H9 (cell line): ENCODE results near the gene MED13L. TPM values are rescaled to one million over a fixed set of nuclear protein-coding genes. Genes with fewer than 3 reads are reported as not detected.

Experiments
- DNase-seq: peaks from one replicate; pipeline ENCODE4 v3.0.0-alpha.2; 2017
- H2AFZ ChIP-seq: one replicate; pipeline ENCODE4 v1.6.1; 2013; ENCODE audit warnings: mild to moderate bottlenecking, low read length, control low read depth, moderate library complexity
- H2AK5ac ChIP-seq: 2 replicates; pipeline ENCODE4 v1.6.1; 2013; ENCODE audit warnings: low read length, control low read depth, mixed read lengths; ENCODE audit not compliant: insufficient read length
- H2BK120ac ChIP-seq: one replicate; pipeline ENCODE4 v1.6.1; 2013; ENCODE audit warnings: low read depth, mild to moderate bottlenecking, low read length, control low read depth, inconsistent platforms; ENCODE audit not compliant: poor library complexity, severe bottlenecking
- H2BK12ac ChIP-seq: 2 replicates; pipeline ENCODE4 v1.6.1; 2013; ENCODE audit warnings: low read length, control low read depth, mixed read lengths, low read depth; ENCODE audit not compliant: insufficient read length
- H2BK15ac ChIP-seq: 2 replicates; pipeline ENCODE4 v1.6.1; 2013; ENCODE audit warnings: low read depth, low read length, control low read depth
- H2BK20ac ChIP-seq: one replicate; pipeline ENCODE4 v1.6.1; 2013; ENCODE audit warnings: low read depth, mild to moderate bottlenecking, low read length, control low read depth, inconsistent platforms; ENCODE audit not compliant: poor library complexity, severe bottlenecking
- H2BK5ac ChIP-seq: 2 replicates; pipeline ENCODE4 v1.6.1; 2013; ENCODE audit warnings: low read length, control low read depth, mixed read lengths; ENCODE audit not compliant: insufficient read length
- H3K14ac ChIP-seq: 2 replicates; pipeline ENCODE4 v1.6.1; 2013; ENCODE audit warnings: low read length, control low read depth; ENCODE audit not compliant: insufficient read depth
- H3K18ac ChIP-seq: 2 replicates; pipeline ENCODE4 v1.6.1; 2013; ENCODE audit warnings: low read depth, mild to moderate bottlenecking, mixed read lengths, low read length, control low read depth; ENCODE audit not compliant: insufficient read length
- H3K23ac ChIP-seq: 2 replicates; pipeline ENCODE4 v1.6.1; 2013; ENCODE audit warnings: low read length, control low read depth, mixed read lengths, low read depth; ENCODE audit not compliant: insufficient read length
- H3K23me2 ChIP-seq: 2 replicates; pipeline ENCODE4 v1.6.1; 2013; ENCODE audit warnings: low read depth, mild to moderate bottlenecking, mixed read lengths, low read length, control low read depth; ENCODE audit not compliant: insufficient read length, poor library complexity, severe bottlenecking
- H3K27ac ChIP-seq: 2 replicates; pipeline ENCODE4 v1.5.1; 2013; ENCODE audit warnings: low read length, control low read depth, mixed read lengths, low read depth; ENCODE audit not compliant: insufficient read length
- H3K27me3 ChIP-seq: 2 replicates; pipeline ENCODE4 v1.6.1; 2013; ENCODE audit warnings: low read length, control low read depth, inconsistent platforms; ENCODE audit not compliant: insufficient read depth
- H3K4ac ChIP-seq: 2 replicates; pipeline ENCODE4 v1.6.1; 2013; ENCODE audit warnings: low read depth, mild to moderate bottlenecking, control low read depth, inconsistent platforms, low read length, moderate library complexity
- H3K4me1 ChIP-seq: 2 replicates; pipeline ENCODE4 v1.6.1; 2013; ENCODE audit warnings: low read length, control low read depth, inconsistent platforms; ENCODE audit not compliant: insufficient read depth
- H3K4me2 ChIP-seq: 2 replicates; pipeline ENCODE4 v1.6.1; 2013; ENCODE audit warnings: low read length, control low read depth, mixed read lengths; ENCODE audit not compliant: insufficient read length, insufficient read depth
- H3K56ac ChIP-seq: 2 replicates; pipeline ENCODE4 v1.6.1; 2013; ENCODE audit warnings: low read depth, mild to moderate bottlenecking, mixed read lengths, low read length, control low read depth; ENCODE audit not compliant: insufficient read length
- H3K79me1 ChIP-seq: 2 replicates; pipeline ENCODE4 v1.6.1; 2013; ENCODE audit warnings: low read depth, mild to moderate bottlenecking, moderate library complexity, low read length, control low read depth, inconsistent platforms; ENCODE audit not compliant: insufficient read depth, poor library complexity, severe bottlenecking
- H3K79me2 ChIP-seq: 2 replicates; pipeline ENCODE4 v1.6.1; 2013; ENCODE audit warnings: low read length, control low read depth, inconsistent platforms; ENCODE audit not compliant: insufficient read depth
- H3K9ac ChIP-seq: 2 replicates; pipeline ENCODE4 v1.6.1; 2013; ENCODE audit warnings: low read length, control low read depth, mixed read lengths; ENCODE audit not compliant: insufficient read length; ENCODE audit errors: extremely low read depth
- H3K9me3 ChIP-seq: one replicate; pipeline ENCODE4 v1.6.1; 2013; ENCODE audit warnings: low read depth, low read length, inconsistent platforms; ENCODE audit not compliant: control insufficient read depth
- H3T11ph ChIP-seq: one replicate; pipeline ENCODE4 v1.6.1; 2013; ENCODE audit warnings: mild to moderate bottlenecking, low read length, control low read depth, inconsistent platforms
- H4K20me1 ChIP-seq: one replicate; pipeline ENCODE4 v1.6.1; 2013; ENCODE audit not compliant: control insufficient read depth, insufficient read length, insufficient read depth
- H4K5ac ChIP-seq: 2 replicates; pipeline ENCODE4 v1.6.1; 2013; ENCODE audit warnings: low read depth, mild to moderate bottlenecking, mixed read lengths, low read length, control low read depth; ENCODE audit not compliant: insufficient read length
- H4K8ac ChIP-seq: replicated peaks from 2 replicates; pipeline ENCODE4 v1.6.1; 2013; ENCODE audit warnings: low read length, control low read depth, mixed read lengths, low read depth; ENCODE audit not compliant: insufficient read length
- H4K91ac ChIP-seq: 2 replicates; pipeline ENCODE4 v1.6.1; 2013; ENCODE audit warnings: low read depth, mild to moderate bottlenecking, moderate library complexity, mixed read lengths, low read length, control low read depth; ENCODE audit not compliant: insufficient read length
- H3K27ac Mint-ChIP-seq, 3 experiments: 2 replicates in 2 of 3; 3 replicates in 1 of 3; pipeline ENCODE4 v1.8.0; 2020 to 2021; ENCODE audit warnings: mixed read lengths in 3 of 3, mild to moderate bottlenecking in 1 of 3, moderate library complexity in 1 of 3
- H3K27me3 Mint-ChIP-seq: 2 replicates; pipeline ENCODE4 v1.8.0; 2021; ENCODE audit warnings: low read depth, mild to moderate bottlenecking, moderate library complexity, mixed read lengths
- H3K36me3 Mint-ChIP-seq, 3 experiments: 2 replicates in 2 of 3; 3 replicates in 1 of 3; pipeline ENCODE4 v1.8.0; 2020 to 2021; ENCODE audit warnings: low read depth in 3 of 3, mixed read lengths in 3 of 3; ENCODE audit not compliant: insufficient read depth in 1 of 3
- H3K4me1 Mint-ChIP-seq, 2 experiments: 2 replicates each; pipeline ENCODE4 v1.8.0; 2020; ENCODE audit warnings: mixed read lengths in 2 of 2
- H3K4me3 Mint-ChIP-seq, 2 experiments: 2 replicates in 1 of 2; 3 replicates in 1 of 2; pipeline ENCODE4 v1.8.0; 2020 to 2021; ENCODE audit warnings: mild to moderate bottlenecking in 2 of 2, mixed read lengths in 2 of 2, moderate library complexity in 1 of 2
- H3K9me3 Mint-ChIP-seq, 2 experiments: 2 replicates in 1 of 2; 3 replicates in 1 of 2; pipeline ENCODE4 v1.8.0; 2020; ENCODE audit warnings: mild to moderate bottlenecking in 2 of 2, mixed read lengths in 2 of 2, moderate library complexity in 1 of 2
- WGBS: extraction: QIAGEN DNeasy Blood & Tissue Kit; methylation state at CpG from one replicate; pipeline ENCODE4 v1.1.7; 2013; ENCODE audit warnings: missing lambda C conversion rate, low lambda C conversion rate, mixed read lengths; ENCODE audit not compliant: insufficient read length; ENCODE audit errors: extremely low coverage; 5-methylcytosine and 5-hydroxymethylcytosine counted together
- total RNA-seq: library from RNA; stranded (reverse); gene quantifications from 2 replicates; pipeline ENCODE4 v1.2.1, GENCODE V29; 2021
- TF ChIP-seq, protein P1 (sequence below): fragments of 200-600 bp; sonication (generic); conservative IDR thresholded peaks from 3 replicates; pipeline ENCODE4 v1.8.0; 2021; ENCODE audit warnings: antibody characterized with exemption, mild to moderate bottlenecking

The MED13L gene
- total RNA-seq, 1 experiment from 2014 or later = 52.4 TPM

DNA sequence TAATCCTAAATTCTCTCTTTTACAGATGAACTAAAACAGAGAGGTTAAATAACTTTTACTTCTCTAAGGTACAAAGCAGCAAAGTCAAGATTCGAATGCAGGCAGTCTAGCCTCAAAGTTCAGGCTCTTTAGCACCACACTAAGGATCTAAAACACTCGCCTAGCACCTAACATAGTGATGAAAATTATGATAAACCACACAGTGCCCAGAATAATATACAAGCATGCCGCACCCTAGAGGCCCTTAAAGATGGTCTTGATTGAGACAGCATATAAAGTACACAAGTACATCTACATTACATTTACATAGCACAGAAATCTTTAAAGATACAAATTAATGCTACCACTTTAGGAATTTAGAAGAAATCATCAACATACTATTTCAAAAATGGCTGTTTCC is 207.0 kb downstream of the MED13L start:
- Histone ChIP-seq H2BK20ac (no peak overlapping the region), H4K8ac (no peak overlapping the region), H4K91ac (no peak overlapping the region), H3K79me1 (no peaks in the 10 kb centered on the region), H2AK5ac (no peak overlapping the region), H3T11ph (no peak overlapping the region), H3K23me2 (no peaks in the 10 kb centered on the region), H2AFZ (no peak overlapping the region), H3K23ac (no peak overlapping the region), H3K79me2 (no peaks in the 10 kb centered on the region), H2BK15ac (no peak overlapping the region), H2BK5ac (no peak overlapping the region), H3K27me3 (no peaks in the 10 kb centered on the region), H3K4me1 (0 out of 2 replicates have a peak, but pooled peaks cover under 1% of the 10 kb centered on the region), H4K5ac (no peak overlapping the region), H3K9ac (no peak overlapping the region), H3K4me2 (no peak overlapping the region), H3K14ac (no peak overlapping the region), H3K9me3 (no peaks in the 10 kb centered on the region), H2BK12ac (no peak overlapping the region), H3K56ac (no peak overlapping the region), H3K18ac (no peak overlapping the region), H2BK120ac (no peak overlapping the region), H3K4ac (no peak overlapping the region), H4K20me1 (no peaks in the 10 kb centered on the region), H3K27ac (no peak overlapping the region)
- DNase-seq = no peak
- H3K4me1 Mint-ChIP-seq = peaks cover 17 to 21% of the 10 kb centered on the region in 2 experiments
- WGBS = no CpG with 5 or more reads among the region's 3 CpGs
- H3K36me3 Mint-ChIP-seq = no peaks in the 10 kb centered on the region
- TF ChIP-seq, protein P1, sequence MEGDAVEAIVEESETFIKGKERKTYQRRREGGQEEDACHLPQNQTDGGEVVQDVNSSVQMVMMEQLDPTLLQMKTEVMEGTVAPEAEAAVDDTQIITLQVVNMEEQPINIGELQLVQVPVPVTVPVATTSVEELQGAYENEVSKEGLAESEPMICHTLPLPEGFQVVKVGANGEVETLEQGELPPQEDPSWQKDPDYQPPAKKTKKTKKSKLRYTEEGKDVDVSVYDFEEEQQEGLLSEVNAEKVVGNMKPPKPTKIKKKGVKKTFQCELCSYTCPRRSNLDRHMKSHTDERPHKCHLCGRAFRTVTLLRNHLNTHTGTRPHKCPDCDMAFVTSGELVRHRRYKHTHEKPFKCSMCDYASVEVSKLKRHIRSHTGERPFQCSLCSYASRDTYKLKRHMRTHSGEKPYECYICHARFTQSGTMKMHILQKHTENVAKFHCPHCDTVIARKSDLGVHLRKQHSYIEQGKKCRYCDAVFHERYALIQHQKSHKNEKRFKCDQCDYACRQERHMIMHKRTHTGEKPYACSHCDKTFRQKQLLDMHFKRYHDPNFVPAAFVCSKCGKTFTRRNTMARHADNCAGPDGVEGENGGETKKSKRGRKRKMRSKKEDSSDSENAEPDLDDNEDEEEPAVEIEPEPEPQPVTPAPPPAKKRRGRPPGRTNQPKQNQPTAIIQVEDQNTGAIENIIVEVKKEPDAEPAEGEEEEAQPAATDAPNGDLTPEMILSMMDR = no peak
- H3K9me3 Mint-ChIP-seq = no peaks in the 10 kb centered on the region
- no peaks in the 10 kb centered on the region for H3K27me3 Mint-ChIP-seq
- no peak overlapping the region for H3K27ac Mint-ChIP-seq
- no peak overlapping the region for H3K4me3 Mint-ChIP-seq
